Colon (tissue), 2 donors: ENCODE results near the gene IL18BP.

Experiments used
- FAIRE-seq: peaks from 2 replicates; lab custom pipeline; 2012; peaks lifted over from hg19 to GRCh38; lab: Jason Lieb, UNC
- donor health status: control.
- donor health status: control.

Gene IL18BP

DNA sequence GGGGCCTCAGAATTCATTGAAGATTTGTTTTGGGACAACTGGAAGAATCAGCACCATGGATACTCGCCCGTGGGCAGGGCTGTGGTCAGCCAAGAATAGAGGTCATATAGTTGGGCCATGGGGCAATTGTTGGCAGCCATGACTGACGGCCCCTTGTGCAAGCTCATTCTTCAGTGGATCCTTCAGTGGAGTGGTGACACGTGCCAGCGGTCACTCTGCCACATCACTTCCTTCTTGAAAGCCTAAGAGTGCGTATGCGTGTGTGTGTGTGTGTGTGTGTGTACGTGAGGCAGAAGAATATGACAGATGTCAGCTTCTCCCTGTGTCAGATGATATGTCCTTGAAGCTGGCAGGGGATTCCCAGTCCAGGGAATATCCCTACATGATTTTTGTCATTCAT lies 1.8 kb upstream of the IL18BP start:
- FAIRE-seq, result no peak

DNA sequence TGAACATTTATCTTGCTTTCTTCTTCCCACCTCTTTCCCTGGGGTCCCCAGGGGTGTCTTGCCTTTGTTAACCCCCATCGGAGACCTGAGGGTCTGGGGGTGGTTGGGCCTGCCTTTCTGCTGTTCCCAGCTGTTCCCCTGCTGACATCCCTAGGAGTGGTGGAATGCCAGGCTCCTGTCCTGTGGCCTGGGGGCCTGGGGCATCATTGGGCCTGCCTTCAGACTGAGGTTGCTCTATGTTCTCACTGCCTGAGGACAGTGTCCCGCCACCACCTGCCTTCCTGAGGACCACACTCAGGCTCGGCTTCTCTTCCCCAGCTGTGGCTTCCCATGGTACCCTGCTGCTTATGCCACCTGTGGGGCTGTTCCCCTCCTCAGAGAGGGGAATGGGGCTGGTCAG lies 1.1 kb upstream of the IL18BP start:
- FAIRE-seq, result no peak

DNA sequence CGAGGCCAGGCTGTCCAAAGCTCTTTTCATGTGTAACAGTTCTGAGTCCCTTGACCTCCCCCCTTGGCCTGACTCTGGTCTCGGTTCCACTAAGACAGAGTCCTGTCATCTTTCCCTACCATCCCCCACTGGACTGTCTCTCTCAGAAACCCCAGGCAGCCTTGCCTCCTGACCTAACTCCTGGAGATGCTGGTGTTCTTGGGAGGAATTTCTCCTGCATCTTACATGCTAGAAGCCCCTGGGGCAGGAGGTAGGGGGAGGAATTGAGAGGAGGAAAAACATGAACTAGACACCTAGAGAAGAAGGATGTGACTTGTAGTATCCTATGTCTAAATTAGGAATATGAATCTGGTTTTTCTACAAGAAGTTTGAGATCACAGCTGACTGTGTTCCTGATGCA lies 648 bp upstream of the IL18BP start:
- no peak for FAIRE-seq

DNA sequence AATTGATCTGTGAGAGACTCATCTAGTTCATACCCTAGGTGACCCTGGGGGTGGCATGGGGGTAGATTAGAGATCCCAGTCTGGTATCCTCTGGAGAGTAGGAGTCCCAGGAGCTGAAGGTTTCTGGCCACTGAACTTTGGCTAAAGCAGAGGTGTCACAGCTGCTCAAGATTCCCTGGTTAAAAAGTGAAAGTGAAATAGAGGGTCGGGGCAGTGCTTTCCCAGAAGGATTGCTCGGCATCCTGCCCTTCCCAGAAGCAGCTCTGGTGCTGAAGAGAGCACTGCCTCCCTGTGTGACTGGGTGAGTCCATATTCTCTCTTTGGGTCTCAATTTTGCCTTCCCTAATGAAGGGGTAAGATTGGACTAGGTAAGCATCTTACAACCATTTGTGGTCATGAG lies 653 bp downstream of the IL18BP start:
- no peak for FAIRE-seq

DNA sequence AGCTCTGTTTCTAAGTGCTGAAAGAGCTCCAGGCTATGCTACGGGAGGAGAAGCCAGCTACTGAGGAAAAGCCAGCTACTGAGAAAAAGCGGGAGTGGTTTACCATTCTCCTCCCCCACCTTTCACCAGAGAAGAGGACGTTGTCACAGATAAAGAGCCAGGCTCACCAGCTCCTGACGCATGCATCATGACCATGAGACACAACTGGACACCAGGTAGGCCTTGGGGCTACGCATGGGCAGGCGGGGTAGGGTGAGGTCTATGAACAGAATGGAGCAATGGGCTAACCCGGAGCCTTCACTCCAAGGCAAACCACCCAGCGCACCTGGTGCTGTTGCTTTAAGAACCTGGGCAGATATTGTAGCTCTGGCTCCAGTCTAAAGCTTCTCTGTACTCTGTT lies 1.1 kb downstream of the IL18BP start:
- no peak for FAIRE-seq

DNA sequence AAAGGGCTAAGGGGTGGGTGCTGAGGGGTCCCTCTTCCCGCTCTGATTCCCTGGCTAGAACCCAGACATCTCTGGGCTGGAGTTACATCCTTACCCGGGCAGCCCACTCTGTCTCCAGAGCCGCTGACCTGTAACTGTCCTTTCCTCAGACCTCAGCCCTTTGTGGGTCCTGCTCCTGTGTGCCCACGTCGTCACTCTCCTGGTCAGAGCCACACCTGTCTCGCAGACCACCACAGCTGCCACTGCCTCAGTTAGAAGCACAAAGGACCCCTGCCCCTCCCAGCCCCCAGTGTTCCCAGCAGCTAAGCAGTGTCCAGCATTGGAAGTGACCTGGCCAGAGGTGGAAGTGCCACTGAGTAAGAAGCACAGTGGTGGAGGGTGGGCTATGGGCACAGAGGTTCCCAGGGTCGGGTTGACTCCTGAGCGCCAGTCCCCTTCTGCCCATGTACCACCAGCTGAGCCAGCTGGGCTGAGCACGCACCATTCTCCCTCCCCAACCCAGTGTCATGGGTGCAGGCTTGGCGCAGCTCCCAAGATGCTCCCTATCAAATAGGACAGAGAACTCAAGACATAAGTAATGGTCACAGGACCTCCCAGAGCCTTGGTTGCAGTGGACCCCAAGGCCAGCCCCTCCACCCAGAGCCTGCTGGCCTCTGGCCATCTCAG lies 1.6 kb downstream of the IL18BP start:
- FAIRE-seq, result no peak

DNA sequence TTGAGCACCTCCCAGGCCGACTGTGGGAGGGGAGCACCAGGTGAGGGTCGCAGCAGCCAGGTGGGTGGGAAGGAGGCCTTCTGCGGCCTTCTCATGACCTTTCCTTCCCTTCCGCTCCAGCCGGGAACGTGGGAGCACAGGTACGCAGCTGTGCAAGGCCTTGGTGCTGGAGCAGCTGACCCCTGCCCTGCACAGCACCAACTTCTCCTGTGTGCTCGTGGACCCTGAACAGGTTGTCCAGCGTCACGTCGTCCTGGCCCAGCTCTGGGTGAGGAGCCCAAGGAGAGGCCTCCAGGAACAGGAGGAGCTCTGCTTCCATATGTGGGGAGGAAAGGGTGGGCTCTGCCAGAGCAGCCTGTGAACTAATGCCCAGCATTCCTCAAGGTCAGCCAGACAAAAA lies 2.6 kb downstream of the IL18BP start:
- no peak for FAIRE-seq

DNA sequence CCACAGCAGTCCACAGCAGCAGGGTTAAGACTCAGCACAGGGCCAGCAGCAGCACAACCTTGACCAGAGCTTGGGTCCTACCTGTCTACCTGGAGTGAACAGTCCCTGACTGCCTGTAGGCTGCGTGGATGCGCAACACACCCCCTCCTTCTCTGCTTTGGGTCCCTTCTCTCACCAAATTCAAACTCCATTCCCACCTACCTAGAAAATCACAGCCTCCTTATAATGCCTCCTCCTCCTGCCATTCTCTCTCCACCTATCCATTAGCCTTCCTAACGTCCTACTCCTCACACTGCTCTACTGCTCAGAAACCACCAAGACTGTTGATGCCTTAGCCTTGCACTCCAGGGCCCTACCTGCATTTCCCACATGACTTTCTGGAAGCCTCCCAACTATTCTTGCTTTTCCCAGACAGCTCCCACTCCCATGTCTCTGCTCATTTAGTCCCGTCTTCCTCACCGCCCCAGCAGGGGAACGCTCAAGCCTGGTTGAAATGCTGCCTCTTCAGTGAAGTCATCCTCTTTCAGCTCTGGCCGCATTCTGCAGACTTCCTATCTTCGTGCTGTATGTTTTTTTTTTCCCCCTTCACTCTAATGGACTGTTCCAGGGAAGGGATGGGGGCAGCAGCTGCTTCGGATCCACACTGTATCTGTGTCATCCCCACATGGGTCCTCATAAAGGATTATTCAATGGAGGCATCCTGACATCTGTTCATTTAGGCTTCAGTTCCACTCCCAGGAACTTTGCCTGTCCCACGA lies 3.3 kb downstream of the IL18BP start:
- no peak for FAIRE-seq

DNA sequence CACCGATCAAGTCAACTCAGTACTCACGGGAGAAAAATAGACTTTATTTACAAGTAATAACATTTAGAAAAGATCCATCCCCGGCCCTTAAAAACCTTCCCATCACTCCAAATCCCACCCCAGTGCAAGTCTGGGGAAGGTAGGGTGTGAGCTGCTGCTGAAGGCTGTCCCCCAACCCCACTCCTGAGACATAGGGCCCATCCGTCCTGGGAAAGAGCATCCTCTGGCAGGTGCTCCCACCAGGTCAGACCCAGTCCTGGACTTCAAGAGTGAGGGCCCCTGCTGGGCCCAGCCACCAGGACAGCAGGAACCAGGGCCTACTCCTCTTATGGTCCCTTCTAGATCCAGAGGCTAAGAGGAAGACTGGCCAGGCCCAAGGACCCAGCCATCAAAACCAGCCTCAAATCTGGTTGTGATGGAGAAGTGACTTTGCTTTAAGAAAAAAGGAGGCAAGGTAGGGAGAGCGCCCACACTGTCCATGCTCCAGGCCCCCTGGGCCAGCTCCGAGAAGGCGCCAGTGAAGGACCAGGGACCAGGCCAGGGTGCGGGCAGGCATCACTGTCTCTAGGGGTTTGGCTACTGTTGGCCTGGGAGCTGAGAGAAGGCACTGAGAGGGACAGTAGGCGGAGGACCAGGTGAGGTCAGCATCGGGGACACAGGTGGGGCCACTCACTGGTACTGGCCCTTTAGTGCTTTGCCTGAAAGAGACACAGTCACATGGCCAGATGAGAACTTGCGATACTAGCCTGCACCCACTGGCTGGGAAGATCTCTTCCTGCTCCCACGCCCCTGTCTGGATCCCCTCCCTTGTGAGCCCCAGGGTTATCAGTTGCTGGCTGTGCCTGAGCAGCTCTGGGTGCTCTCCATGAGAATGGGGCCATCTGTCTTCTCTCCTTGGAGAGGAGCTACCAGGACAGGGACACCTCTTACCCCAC lies 4.4 kb downstream of the IL18BP start:
- FAIRE-seq, result no peak

DNA sequence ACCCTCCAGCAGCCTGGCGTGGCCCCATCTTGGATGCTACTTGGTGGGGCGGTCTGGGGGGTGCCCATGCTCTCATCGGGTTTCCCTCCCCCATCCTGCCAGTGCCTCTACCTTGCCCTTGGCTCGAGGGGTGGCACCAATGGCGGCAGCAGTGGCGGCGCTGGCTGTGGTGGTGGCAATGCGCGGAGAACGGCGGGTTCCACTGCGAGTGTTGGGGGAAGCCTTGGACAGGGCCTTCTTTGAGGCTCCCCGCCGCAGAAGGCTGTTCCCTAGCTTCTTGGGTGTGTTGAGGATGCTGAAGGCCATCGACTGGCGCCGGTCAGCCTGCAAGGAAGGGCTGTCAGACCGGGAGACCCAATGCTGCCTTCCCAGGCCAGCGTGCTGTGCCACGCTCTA lies 5.1 kb downstream of the IL18BP start:
- no peak for FAIRE-seq

DNA sequence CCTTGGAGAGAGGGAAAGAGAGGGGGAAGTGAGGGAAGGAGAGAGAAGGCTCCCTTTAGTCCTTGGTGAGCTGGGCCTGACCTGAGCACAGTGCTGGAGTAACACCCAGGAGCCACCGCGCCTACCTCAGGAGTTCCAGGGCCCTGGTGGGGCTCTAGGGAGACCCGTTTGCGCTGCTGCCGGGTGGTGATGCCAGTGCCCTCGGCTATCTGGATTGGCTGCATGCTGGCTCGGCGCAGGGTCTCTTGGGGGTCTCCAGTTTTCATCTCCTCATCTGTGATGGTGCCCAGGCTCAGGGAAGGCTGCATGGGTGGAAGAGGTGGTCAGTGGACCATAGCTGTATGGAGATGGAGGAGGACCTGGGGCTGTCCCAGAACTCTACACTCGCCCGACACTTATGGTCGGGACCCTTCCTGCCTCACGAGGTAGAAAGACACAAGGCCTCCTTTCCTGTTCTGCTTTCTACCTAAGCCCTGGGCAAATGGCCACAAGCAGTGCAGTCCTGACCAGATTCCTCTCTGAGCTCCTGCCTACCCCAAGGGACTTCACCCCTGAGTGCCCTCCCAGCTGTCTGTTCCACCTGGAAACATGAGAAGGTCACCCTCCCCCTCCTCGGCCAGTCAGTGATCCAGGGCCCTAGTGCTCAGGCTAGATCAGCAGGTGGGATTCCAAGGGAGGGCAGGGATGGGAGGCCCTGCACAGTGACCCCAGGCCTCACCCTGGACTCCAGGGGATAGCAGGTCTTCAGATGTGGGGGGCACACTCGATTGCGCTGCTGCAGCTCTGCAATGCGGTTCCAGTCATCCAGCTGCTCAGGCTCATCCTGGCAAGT lies 6.0 kb downstream of the IL18BP start:
- FAIRE-seq, result no peak

DNA sequence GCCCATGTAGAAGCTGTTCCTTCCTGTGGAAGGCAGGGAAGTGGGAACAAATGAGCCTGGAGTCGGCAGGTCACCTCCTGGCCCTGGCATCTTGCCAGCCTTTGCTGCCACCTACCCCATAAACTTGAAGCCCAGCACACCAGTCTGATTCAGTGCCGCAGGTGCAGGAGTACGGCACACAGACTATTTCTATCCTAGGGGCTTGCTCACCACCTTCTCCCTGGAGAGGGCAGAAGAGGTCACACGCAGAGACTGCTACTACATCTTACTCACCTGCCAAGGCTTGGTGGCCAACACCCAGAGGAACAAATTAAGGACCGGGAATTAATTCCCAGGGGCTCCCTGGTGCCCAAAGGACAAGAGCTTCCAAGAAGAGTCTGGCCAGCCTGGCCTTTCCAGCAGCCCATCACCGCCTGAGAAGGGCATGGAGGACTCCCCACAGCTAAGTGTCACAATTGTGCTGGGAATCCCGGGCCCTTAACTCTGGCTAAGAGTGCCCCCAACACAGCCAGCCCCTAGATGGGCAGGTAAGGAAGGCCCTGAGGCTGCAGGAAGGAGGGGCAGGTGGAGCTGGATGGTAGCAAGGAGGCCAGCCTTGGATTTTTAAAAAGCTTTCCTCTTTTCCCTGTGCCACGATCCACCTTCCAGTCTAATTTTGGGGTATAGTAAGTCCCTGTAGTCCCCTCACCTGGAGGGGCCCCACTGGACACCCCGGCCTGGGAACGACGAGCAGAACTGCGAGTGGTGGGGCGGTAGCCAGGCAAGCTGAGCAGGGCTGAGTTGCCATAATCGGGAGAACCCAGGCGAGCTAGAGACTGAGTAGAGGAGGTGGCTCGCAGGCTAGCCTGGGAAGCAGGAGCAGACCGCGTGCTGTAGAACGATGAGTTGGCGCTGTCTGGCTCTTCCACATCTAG lies 6.9 kb downstream of the IL18BP start:
- no peak for FAIRE-seq

DNA sequence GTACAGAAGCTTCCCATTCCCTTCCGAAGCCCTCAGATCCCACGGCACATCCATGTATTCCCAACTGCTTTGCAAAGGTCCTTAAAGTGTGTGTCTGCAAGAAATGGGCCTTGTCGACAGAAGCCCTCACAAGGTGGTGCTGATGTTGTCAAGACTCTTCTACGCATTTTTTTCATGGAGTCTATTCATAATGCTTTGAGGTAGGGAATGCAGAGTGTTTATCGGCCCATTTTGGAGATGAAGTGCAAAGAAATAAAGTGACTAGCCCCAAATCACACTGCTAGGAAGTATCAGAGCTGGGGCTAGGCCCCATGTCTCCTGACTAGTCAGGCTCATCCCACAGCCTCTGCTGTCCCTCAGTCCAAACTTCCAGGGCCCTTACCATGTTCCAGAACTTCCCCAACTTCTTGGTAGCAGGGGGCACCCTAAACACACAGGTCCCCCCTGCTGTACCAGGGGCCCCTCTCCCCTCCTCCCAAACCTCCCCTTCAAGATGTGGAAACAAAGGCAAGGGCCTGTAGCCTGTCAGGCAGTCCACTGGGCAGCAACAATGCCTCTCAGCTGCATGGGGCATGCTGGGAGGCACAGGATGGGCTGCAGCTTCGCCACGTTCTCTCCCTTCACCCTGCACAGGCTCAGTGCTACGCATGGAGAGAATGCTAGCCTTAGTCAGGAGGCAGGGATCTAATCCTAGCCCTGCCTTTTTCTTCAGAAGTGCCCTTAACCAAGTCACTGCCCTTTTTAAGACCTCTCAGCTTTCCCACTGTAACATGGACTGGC lies 7.8 kb downstream of the IL18BP start:
- FAIRE-seq, result no peak

DNA sequence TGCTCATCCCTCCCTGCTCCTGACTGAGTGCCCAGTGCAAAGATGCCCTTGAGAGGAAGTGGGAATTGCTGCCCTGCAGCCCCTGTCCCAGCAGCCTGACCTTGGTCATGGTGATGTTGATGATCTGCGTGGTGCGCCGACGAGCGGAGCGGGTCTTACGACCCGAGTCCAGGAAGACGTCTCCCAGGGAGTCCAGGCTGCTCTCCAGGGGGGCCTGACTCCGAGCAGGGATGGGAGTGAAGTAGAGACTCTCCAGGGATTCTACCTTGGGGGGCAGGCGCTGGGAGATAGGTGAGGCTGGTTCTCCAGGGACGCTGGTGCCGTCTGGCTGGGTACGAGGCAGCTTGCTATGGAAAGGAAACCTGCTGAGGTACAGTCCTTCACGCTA lies 8.4 kb downstream of the IL18BP start:
- FAIRE-seq, result no peak

DNA sequence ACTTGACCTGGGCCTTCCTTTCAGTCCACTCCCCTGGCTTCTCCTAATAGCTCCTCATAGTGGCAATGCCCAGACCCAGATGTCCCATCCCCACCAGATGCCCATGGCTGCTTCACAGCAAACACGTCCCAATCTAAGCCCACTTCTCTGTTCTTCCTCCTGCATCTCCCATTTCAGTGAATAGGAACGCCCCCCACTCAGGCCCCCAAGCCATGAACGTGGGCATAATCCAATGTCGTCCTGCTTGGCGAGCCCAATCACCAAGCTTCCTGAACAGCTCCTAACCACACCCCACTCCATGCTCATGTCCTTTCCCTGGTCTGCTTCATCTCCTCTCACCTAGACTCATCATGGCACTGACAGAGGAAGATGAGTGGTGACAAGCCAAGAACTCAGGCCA lies 8.9 kb downstream of the IL18BP start:
- no peak for FAIRE-seq

DNA sequence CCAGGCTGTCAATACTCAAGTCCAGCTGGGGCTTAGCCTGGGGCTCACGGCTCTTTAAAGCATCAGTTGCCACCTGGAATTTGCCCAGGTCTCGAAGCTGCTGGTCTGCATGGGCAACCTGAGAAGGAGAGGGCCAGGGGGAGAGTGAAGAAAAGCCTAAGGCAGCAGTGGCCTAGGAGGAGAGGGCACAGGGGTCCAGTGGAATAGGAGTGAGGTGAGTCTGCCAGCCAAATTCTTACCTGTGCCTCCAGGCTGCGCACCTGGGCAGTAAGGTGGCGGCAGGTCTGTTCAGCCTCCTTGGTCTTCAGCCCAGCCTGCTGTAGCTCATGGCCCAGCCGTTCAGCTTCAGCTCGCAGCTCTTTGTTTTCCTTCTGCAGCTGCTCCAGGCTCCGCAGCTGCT lies 10.0 kb downstream of the IL18BP start:
- FAIRE-seq, result no peak

DNA sequence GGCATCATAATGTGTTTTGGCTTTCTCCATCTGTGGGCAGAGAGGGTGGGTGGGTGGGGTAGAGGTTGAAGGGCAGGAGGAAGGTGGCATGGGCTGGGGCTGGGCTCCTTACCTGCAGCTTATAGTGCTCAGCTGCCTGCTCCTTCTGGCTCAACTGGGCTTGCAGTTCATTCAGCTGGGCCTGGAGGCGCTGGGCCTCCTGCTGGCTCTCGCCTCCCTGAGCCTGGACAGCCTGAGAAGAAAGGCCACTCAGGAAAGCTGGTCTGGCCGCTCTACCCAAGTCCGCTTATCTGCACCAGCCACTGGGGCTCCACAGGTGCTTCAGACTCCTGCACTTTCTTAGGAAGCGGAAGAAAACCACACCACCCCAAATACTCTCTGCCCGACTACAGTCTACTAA lies 10.4 kb downstream of the IL18BP start:
- no peak for FAIRE-seq

DNA sequence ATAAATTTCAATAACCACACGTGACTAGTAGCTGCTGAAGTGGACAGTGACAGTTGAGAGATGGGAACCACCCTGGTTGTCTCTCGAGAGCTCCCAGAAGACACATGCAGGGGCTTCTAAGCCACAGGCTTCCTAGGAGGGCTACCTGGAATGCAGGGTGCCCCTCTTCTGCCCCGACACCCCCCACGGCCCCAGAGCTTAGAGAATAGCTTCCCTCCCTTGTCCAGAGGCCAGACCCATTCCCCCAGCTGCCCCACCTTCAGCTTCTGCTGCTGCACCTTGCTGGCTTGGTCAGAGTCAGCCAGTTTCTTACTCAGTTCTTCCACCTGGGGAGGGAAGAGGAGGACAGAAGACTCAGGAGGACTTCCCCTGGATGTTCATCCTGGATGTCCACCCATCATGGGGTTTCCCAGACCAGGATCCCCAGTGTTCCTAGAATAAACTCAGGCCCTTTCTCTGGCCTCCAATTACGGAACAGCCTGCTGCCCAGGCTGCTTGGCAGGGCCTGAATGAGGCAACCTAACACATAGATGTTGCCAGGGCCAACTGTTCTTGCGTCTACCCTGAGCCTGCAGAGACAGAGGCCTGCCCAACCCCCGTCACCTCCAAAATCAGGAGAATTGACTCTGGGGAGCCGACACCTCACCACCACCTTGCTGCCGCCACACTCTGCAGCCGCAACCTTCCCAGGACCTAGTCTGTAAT lies 12.0 kb downstream of the IL18BP start:
- no peak for FAIRE-seq

DNA sequence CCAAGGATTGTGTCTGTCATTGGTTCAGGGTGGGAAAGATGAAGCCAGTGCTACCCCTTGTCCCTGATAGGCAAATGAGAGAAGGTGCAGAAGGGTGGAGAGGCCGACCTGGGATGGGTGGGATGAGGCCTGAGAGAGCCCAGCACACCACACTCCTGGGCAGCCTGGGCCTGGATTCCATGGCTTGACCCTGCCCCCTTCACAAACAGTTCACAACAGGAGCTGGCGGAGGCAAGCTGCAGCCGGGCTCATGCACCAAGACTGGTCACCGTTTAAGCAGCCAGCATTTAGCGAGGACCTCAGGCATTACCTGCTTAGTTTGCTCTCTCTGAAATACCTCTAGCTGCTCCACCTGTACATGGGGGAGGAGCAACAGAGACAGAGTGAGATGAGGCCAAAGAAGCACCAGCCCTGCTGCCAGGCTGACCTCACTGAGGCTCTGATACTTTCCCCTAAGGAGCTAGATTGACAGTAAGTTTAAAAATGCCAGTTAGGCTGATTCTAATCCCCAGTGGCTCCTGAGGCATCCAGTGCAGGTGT lies 13.5 kb downstream of the IL18BP start:
- FAIRE-seq, result no peak
